Measurements from ENCODE around the gene ENTPD2. TPM values are rescaled to one million over a fixed set of nuclear protein-coding genes. Genes with fewer than 3 reads are reported as not detected.

Gene ENTPD2
- total and polyA plus RNA-seq, 9 of the 15 experiments (the other 6 are each of a cell fraction or from before 2014, with no cell fraction given), result 0.04 to 0.60 (median 0.14) TPM; not detected in 4

DNA sequence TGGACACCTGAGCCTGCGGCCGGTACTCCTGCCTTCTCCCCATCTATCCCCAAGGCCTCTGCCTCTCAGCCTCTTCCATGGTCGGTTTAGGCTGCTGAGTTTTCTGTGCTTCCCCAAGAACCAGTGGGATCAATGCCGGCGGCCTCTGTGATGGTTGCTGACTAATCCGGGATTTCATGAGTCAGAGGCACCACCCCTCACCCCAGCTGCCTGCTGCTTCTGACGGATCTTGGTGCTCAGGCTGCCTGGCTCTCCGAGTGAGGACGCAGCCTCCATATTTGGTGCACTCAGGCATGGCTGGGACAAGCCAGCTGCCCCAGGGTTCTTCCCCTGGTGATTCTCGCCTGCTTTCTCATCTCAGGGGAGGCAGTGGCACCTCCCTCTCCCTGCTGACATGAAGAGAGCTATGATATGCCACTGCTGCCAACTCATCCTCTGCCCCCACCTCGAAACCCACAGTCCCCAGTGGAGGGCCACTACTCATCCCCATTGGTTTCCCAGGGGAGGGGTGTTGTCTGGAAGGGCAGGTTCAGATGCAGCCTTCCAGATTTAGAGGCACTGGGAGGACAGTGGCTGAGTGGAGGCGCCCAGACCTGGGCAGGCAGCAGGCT is 29.6 kb upstream of the ENTPD2 start (continued):
- 0 out of 2 replicates have a peak, but pooled peaks have one; percentile 17 for TF ChIP-seq VEZF1 (CRISPR knock-in tag; IDR thresholded peaks at IDR 0.05)
- no peak for TF ChIP-seq ZNF347 (CRISPR knock-in tag; IDR thresholded peaks at IDR 0.05; ENCODE audit: low read depth)
- peak; percentile 62; the same call in 1 of the 2 replicates for TF ChIP-seq JUN (IDR thresholded peaks at IDR 0.05; ENCODE audit: borderline replicate concordance, low read depth, low read length)
- no peak for TF ChIP-seq JUN (CRISPR knock-in tag; IDR thresholded peaks at IDR 0.05; ENCODE audit: borderline replicate concordance)
- TF ChIP-seq CTCFL (IDR thresholded peaks at IDR 0.05; ENCODE audit: borderline replicate concordance, insufficient read depth, low read depth, low read length, poor library complexity, severe bottlenecking), result no peak
- 0 out of 2 replicates have a peak, but pooled peaks have one; percentile 23 for TF ChIP-seq ATF7 (IDR thresholded peaks at IDR 0.05)
- TF ChIP-seq FOSL1 (tag; conservative IDR thresholded peaks at IDR 0.05), result peak; percentile 95
- 0 out of 2 replicates have a peak, but pooled peaks have one; percentile 48 for TF ChIP-seq BACH1 (tag; IDR thresholded peaks at IDR 0.05)
- no peak for TF ChIP-seq EP400 (IDR thresholded peaks at IDR 0.05)
- no peak for TF ChIP-seq CREB3L1 (IDR thresholded peaks at IDR 0.05; ENCODE audit: borderline replicate concordance, low read depth)
- TF ChIP-seq MTA3 (IDR thresholded peaks at IDR 0.05; ENCODE audit: borderline replicate concordance), result peak; percentile 36; the same call in 1 of the 2 replicates
- TF ChIP-seq ZC3H4 (CRISPR knock-in tag; IDR thresholded peaks at IDR 0.05; ENCODE audit: borderline replicate concordance), result no peak
- 0 out of 2 replicates have a peak, but pooled peaks have one; percentile 25 for TF ChIP-seq JUNB (CRISPR knock-in tag; conservative IDR thresholded peaks at IDR 0.05)
- TF ChIP-seq C11orf30 (IDR thresholded peaks at IDR 0.05; ENCODE audit: low read depth), result peak; percentile 61
- TF ChIP-seq ZNF431 (CRISPR knock-in tag; IDR thresholded peaks at IDR 0.05), result no peak
- TF ChIP-seq MYNN (IDR thresholded peaks at IDR 0.05), result peak; percentile 40; the same call in 1 of the 2 replicates
- TF ChIP-seq MYNN (CRISPR knock-in tag; IDR thresholded peaks at IDR 0.05), result no peak
- peak; percentile 29; the same call in 1 of the 2 replicates for TF ChIP-seq SOX6 (IDR thresholded peaks at IDR 0.05)
- no peak for TF ChIP-seq MCM2 (IDR thresholded peaks at IDR 0.05; ENCODE audit: low read depth)
- no peak for TF ChIP-seq ZKSCAN8 (CRISPR knock-in tag; IDR thresholded peaks at IDR 0.05)
- no peak for TF ChIP-seq NCOA4 (IDR thresholded peaks at IDR 0.05; ENCODE audit: partially characterized antibody)
- TF ChIP-seq ZNF143 (CRISPR knock-in tag; IDR thresholded peaks at IDR 0.05), result no peak
- no peak for TF ChIP-seq POLR2AphosphoS2 (IDR thresholded peaks at IDR 0.05; ENCODE audit: low read length)
- peak; percentile 82 for TF ChIP-seq ATF3 (IDR thresholded peaks at IDR 0.05)
- TF ChIP-seq ATF3 (CRISPR knock-in tag; conservative IDR thresholded peaks at IDR 0.05), result no peak

Measured in K562 (cell line).